GM19328 (cell line): ENCODE measurements around the gene TAC3.
"Not testable (repeated sequence)": the region's sequence is repeated elsewhere in the genome, so short reads cannot be mapped to it uniquely, and the experiment has no call there.

ENCODE experiments used
- ATAC-seq: cut with Tn5 transposase; IDR thresholded peaks from one replicate; pipeline ENCODE4 v1.9.1; 2021; ENCODE audit warnings: mild to moderate bottlenecking, moderate library complexity; ENCODE audit not compliant: unreplicated experiment

Gene TAC3

GRCh38 chr12:56987011-56987410 lies 29.3 kb downstream of the TAC3 start:
- no peak for ATAC-seq

GRCh38 chr12:56985714-56986113 lies 30.6 kb downstream of the TAC3 start:
- not testable (repeated sequence) for ATAC-seq

DNA sequence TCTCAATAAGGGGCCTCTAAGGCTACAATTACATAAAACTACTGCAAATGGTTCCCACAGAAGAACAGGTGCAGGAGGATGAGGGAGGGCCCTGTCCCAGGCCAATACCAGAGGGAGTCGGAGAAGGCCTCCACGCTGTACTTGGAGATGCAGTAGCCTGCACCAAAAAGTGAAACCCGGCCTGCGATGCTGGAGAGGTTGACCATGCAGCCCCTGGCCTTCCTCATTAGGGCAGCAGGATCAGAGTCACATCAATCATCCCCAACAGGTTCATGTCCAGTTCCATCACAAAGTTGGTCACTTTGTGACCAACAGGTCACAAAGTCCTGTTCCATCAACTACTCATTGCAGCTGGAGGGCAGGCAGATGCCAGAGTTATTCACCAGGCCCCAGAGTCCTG lies 32.9 kb downstream of the TAC3 start:
- no peak for ATAC-seq

- ATAC-seq, result not testable (repeated sequence)
These were observed 33.6 kb downstream of the TAC3 start for GRCh38 chr12:56982578-56983236.

- no peak for ATAC-seq
These were observed 35.3 kb downstream of the TAC3 start for GRCh38 chr12:56980941-56981530.

GRCh38 chr12:56980268-56980667 lies 36.1 kb downstream of the TAC3 start:
- no peak for ATAC-seq

DNA sequence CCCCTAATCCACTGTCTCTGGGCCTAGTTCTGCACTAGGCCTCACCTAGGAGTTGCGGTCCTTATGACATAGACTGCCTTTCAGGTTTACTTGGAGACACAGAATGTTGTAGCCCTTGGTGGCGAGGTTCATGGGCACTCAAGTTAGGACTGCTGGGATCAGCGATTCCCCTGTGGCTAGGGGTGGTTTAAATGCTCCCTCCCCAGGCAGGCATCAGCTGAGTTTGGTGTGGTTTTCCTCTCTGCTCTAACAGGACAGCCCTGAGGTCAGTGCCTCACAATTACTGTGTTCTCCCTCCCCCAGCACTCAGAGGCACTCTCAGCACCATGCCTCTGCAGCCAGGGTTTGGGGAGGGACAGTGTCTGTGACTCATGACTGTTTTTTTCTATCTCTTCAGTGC lies 36.7 kb downstream of the TAC3 start:
- no peak for ATAC-seq

- ATAC-seq, result no peak
These were observed 37.8 kb downstream of the TAC3 start for GRCh38 chr12:56978397-56979138.

DNA sequence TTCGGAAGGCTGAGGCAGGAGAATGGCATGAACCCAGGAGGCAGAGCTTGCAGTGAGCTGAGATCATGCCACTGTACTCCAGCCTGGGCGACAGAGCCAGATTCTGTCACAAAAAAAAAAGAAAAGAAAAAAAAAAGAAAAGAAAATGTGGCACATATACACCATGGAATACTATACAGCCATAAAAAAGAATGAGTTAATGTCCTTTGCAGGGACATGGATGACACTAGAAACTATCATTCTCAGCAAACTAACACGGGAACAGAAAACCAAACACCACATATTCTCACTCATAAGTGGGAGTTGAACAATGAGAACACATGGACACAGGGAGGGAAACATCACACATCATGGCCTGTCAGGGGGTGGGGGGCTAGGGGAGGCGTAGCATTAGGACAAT lies 39.0 kb downstream of the TAC3 start:
- not testable (repeated sequence) for ATAC-seq

- not testable (repeated sequence) for ATAC-seq
These were observed 42.1 kb downstream of the TAC3 start for GRCh38 chr12:56974224-56974623.

DNA sequence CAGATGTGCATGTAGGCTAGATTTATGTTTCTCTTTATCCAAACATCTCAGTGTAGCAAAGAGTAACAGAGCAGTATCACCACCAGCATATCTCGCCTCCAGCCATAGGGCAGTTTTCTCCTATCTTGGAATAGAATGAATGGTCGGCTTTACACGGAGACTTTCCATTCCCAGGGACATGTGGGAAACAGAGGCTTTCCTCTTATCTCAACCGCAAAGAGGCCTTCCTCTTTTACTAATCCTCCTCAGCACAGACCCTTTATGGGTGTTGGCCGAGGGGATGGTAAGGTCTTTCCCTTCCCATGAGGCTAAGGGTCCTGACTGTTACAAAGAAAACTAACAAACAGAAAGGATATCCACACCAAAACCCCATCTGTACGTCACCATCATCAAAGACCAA lies 47.4 kb downstream of the TAC3 start:
- not testable (repeated sequence) for ATAC-seq

- ATAC-seq, result not testable (repeated sequence)
These were observed 50.2 kb downstream of the TAC3 start for GRCh38 chr12:56965997-56966642.

GRCh38 chr12:56965124-56965523 lies 51.2 kb downstream of the TAC3 start:
- not testable (repeated sequence) for ATAC-seq

GRCh38 chr12:56963557-56963956 lies 52.8 kb downstream of the TAC3 start:
- ATAC-seq, result not testable (repeated sequence)

DNA sequence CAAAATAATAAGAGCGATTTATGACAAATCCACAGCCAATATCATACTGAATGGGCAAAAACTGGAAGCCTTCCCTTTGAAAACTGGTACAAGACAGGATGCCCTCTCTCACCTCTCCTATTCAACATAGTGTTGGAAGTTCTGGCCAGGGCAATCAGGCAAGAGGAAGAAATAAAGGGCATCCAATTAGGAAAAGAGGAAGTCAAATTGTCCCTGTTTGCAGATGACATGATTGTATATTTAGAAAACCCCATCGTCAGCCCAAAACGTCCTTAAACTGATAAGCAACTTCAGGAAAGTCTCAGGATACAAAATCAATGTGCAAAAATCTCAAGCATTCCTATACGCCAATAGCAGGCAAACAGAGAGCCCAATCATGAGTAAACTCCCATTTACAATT lies 54.1 kb downstream of the TAC3 start:
- not testable (repeated sequence) for ATAC-seq
